GM12878 (cell line): ENCODE measurements around the gene EIF2S2. TPM values are rescaled to one million over a fixed set of nuclear protein-coding genes. Genes with fewer than 3 reads are reported as not detected.

ENCODE experiments used
- ATAC-seq: fragments of 200-7000 bp; cut with Tn5 transposase; 3 replicates; pipeline ENCODE4 v1.9.1; 2020; ENCODE audit warnings: mild to moderate bottlenecking, moderate library complexity
- BruUV-seq: library from RNA; stranded (reverse); fragments of 400-500 nt; replicated peaks from 2 replicates; lab custom pipeline; 2021; lab: Mats Ljungman, UMichigan
- CTCF ChIA-PET: fragments of 300-600 bp; sonication (Branson Sonifier 250); formaldehyde crosslinking; extraction: SDS; loops from one replicate; lab custom pipeline; 2021; ENCODE audit warnings: inconsistent platforms; lab: Yijun Ruan, JAX
- POLR2A ChIA-PET: fragments of 350-600 bp; formaldehyde crosslinking; extraction: SDS; loops from one replicate; lab custom pipeline; 2021; ENCODE audit warnings: inconsistent platforms; lab: Charles Lee
- RAD21 ChIA-PET: fragments of 300-600 bp; sonication (Branson Sonifier 250); formaldehyde crosslinking; loops from one replicate; lab custom pipeline; 2023; ENCODE audit warnings: antibody characterized with exemption; ENCODE audit not compliant: unreplicated experiment; lab: Charles Lee
- SMC1A ChIA-PET: fragments of 300-600 bp; sonication (Branson Sonifier 250); formaldehyde crosslinking; loops from one replicate; lab custom pipeline; 2023; ENCODE audit not compliant: unreplicated experiment, uncharacterized antibody; lab: Charles Lee
- DNase-seq: peaks from one replicate; pipeline ENCODE4 v3.0.0-alpha.2; 2011; ENCODE audit warnings: low read depth, low spot score
- FAIRE-seq: peaks from 3 replicates; lab custom pipeline; 2011; peaks lifted over from hg19 to GRCh38; lab: Jason Lieb, UNC
- H2AFZ ChIP-seq: 2 replicates; pipeline ENCODE4 v1.6.0; 2011; ENCODE audit warnings: low read depth, low read length, control low read depth; ENCODE audit not compliant: control insufficient read depth
- H3K27ac ChIP-seq: 2 replicates; pipeline ENCODE4 v1.5.1; 2011; ENCODE audit warnings: control low read depth; ENCODE audit not compliant: control insufficient read depth, insufficient read depth
- H3K27me3 ChIP-seq, 2 experiments: replicated peaks in 1 of 2; 2 replicates each; pipeline versions ENCODE4 v1.6.0 to v1.6.1; 2011; ENCODE audit warnings: low read length in 1 of 2; ENCODE audit not compliant: control insufficient read depth in 2 of 2, insufficient read depth in 2 of 2
- H3K36me3 ChIP-seq, 2 experiments: 2 replicates each; pipeline ENCODE4 v1.5.1; 2011; ENCODE audit warnings: low read length in 1 of 2; ENCODE audit not compliant: control insufficient read depth in 2 of 2, insufficient read depth in 2 of 2
- H3K4me1 ChIP-seq: 2 replicates; pipeline ENCODE4 v1.6.1; 2011; ENCODE audit warnings: mild to moderate bottlenecking, low read length, moderate library complexity, mixed read lengths; ENCODE audit not compliant: control insufficient read depth, insufficient read depth
- H3K4me2 ChIP-seq: 2 replicates; pipeline ENCODE4 v1.6.0; 2011; ENCODE audit warnings: control low read depth; ENCODE audit not compliant: control insufficient read depth, insufficient read depth
- H3K4me3 ChIP-seq: fragments of 200-600 bp; sonication (generic); 2 replicates; pipeline ENCODE4 v1.5.1; 2016
- H3K79me2 ChIP-seq: 2 replicates; pipeline ENCODE4 v1.6.0; 2011; ENCODE audit warnings: low read length; ENCODE audit not compliant: control insufficient read depth, insufficient read depth
- H3K9ac ChIP-seq: 2 replicates; pipeline ENCODE4 v1.8.0; 2011; ENCODE audit warnings: low read length, control low read depth, mixed read lengths; ENCODE audit not compliant: control insufficient read depth, insufficient read depth
- H3K9me3 ChIP-seq: replicated peaks from 3 replicates; pipeline ENCODE4 v1.5.1; 2011; ENCODE audit warnings: mild to moderate bottlenecking, low read length; ENCODE audit not compliant: control insufficient read depth, insufficient read depth
- H4K20me1 ChIP-seq: 2 replicates; pipeline ENCODE4 v1.6.0; 2011; ENCODE audit not compliant: control insufficient read depth, insufficient read depth
- E4F1 ChIP-seq: fragments of 450-650 bp; IDR thresholded peaks from 2 replicates; pipeline ENCODE4 v1.6.1; 2018; ENCODE audit warnings: borderline replicate concordance, mild to moderate bottlenecking; ENCODE audit not compliant: partially characterized antibody
- EP300 ChIP-seq, 2 experiments: fragments of 150-350 bp in 1 of 2; IDR thresholded peaks; 2 replicates each; pipeline ENCODE4 v1.6.1; 2011 to 2012; ENCODE audit warnings: low read depth in 2 of 2, low read length in 2 of 2, borderline replicate concordance in 1 of 2, improper control_type of control experiment in 1 of 2, inconsistent platforms in 1 of 2; ENCODE audit not compliant: control insufficient read depth in 1 of 2
- ESRRA ChIP-seq: IDR thresholded peaks from 2 replicates; pipeline ENCODE4 v1.6.1; 2012; ENCODE audit warnings: mild to moderate bottlenecking, low read length, improper control_type of control experiment
- GABPA ChIP-seq: IDR thresholded peaks from 2 replicates; pipeline ENCODE4 v1.6.1; 2014; ENCODE audit warnings: antibody characterized with exemption, low read depth, mild to moderate bottlenecking, inconsistent platforms
- GATAD2B ChIP-seq: fragments of 450-650 bp; conservative IDR thresholded peaks from 2 replicates; pipeline ENCODE4 v1.6.1; 2017; ENCODE audit warnings: low read depth, mild to moderate bottlenecking, moderate library complexity
- HCFC1 ChIP-seq: fragments of 150-350 bp; IDR thresholded peaks from 2 replicates; pipeline ENCODE4 v1.6.1; 2014; ENCODE audit warnings: low read length
- HDAC6 ChIP-seq: fragments of 200-600 bp; sonication (generic); IDR thresholded peaks from one replicate; pipeline ENCODE4 v1.8.0; 2017; ENCODE audit warnings: antibody characterized with exemption; ENCODE audit not compliant: unreplicated experiment
- KAT2A ChIP-seq: conservative IDR thresholded peaks from 2 replicates; pipeline ENCODE4 v1.6.1; 2011; ENCODE audit warnings: low read depth, low read length; ENCODE audit not compliant: control insufficient read depth
- KLF5 ChIP-seq: fragments of 450-650 bp; IDR thresholded peaks from 2 replicates; pipeline ENCODE4 v1.6.1; 2014; ENCODE audit warnings: mild to moderate bottlenecking; ENCODE audit not compliant: partially characterized antibody
- SIN3A ChIP-seq: IDR thresholded peaks from 2 replicates; pipeline ENCODE4 v1.6.1; 2012; ENCODE audit warnings: low read depth, low read length, improper control_type of control experiment
- SREBF1 ChIP-seq: IDR thresholded peaks from 2 replicates; pipeline ENCODE4 v1.6.1; 2012; ENCODE audit warnings: mild to moderate bottlenecking, low read length
- ZNF622 ChIP-seq: fragments of 450-650 bp; IDR thresholded peaks from 2 replicates; pipeline ENCODE4 v1.6.1; 2017; ENCODE audit warnings: mild to moderate bottlenecking, inconsistent platforms
- WGBS: methylation state at CpG from one replicate; pipeline ENCODE4 v1.1.6; 2016; ENCODE audit warnings: low lambda C conversion rate; ENCODE audit not compliant: insufficient replicate concordance, insufficient coverage; ENCODE audit errors: missing lambda C conversion rate; 5-methylcytosine and 5-hydroxymethylcytosine counted together
- in situ Hi-C: fragments of 300-500 bp; cut with MboI; formaldehyde crosslinking; loops from 9 replicates; pipeline ENCODE4 v1.14.3; 2018; ENCODE audit warnings: mixed read lengths
- intact Hi-C: fragments of 100-400 bp; cut with micrococcal nuclease; formaldehyde crosslinking; loops from one replicate; pipeline ENCODE4 v1.14.2; 2022; ENCODE audit not compliant: unreplicated experiment
- polyA plus RNA-seq, 11 experiments: library from polyadenylated mRNA; depleted of rRNA in 4 of 11; unstranded in 6 of 11; stranded (reverse) in 5 of 11; fragments of >200 nt; fragmentation: Nextera tagmentation in 4 of 11; fragmentation: Illumina TruSeq in 1 of 11; extraction: Ambion mirVana in 4 of 11; extraction: Trizol in 1 of 11; gene quantifications; 1 replicate in 1 of 11; 2 replicates in 10 of 11; pipeline versions ENCODE4 v1.2.1 to v1.2.3, GENCODE V29; 2011 to 2016; ENCODE audit warnings: inconsistent platforms in 2 of 11, missing spikeins in 2 of 11, low read depth in 1 of 11
- total RNA-seq, 4 experiments: library from RNA; depleted of rRNA in 3 of 4; stranded (reverse); fragments of >200 nt in 3 of 4; fragmentation: Illumina TruSeq in 1 of 4; extraction: Trizol in 1 of 4; gene quantifications; 2 replicates each; pipeline versions ENCODE4 v1.2.1 to v1.2.3, GENCODE V29; 2013 to 2021
- TF ChIP-seq, protein P1 (sequence below), 3 experiments: IDR thresholded peaks in 2 of 3; conservative IDR thresholded peaks in 1 of 3; 2 replicates each; pipeline ENCODE4 v1.5.1; 2011; ENCODE audit warnings: low read depth in 3 of 3, low read length in 3 of 3, mild to moderate bottlenecking in 3 of 3, control low read depth in 2 of 3, moderate library complexity in 2 of 3, inconsistent platforms in 1 of 3, mixed read lengths in 1 of 3; ENCODE audit not compliant: control insufficient read depth in 2 of 3, insufficient read depth in 1 of 3; ENCODE audit errors: extremely low read depth in 1 of 3
- TF ChIP-seq, protein P2 (sequence below): IDR thresholded peaks from 2 replicates; pipeline ENCODE4 v1.6.1; 2011; ENCODE audit warnings: borderline replicate concordance, low read depth, mild to moderate bottlenecking, moderate library complexity, low read length; ENCODE audit not compliant: insufficient read depth, poor library complexity, severe bottlenecking
- TF ChIP-seq, protein P3 (sequence below): fragments of 450-650 bp; IDR thresholded peaks from 2 replicates; pipeline ENCODE4 v1.6.1; 2014; ENCODE audit warnings: mild to moderate bottlenecking
- TF ChIP-seq, protein P4 (sequence below): fragments of 450-650 bp; IDR thresholded peaks from 2 replicates; pipeline ENCODE4 v1.6.1; 2016; ENCODE audit warnings: mild to moderate bottlenecking

The EIF2S2 gene
- total and polyA plus RNA-seq, 10 of the 15 experiments (the other 5 are each of a cell fraction or from before 2014, with no cell fraction given) = 60.2 to 153 (median 84.3) TPM

- Histone ChIP-seq H3K4me2 (no peak overlapping the region), H3K27me3 (no peaks in the 10 kb centered on the region), H3K9me3 (no peaks in the 10 kb centered on the region), H2AFZ (no peak overlapping the region), H3K79me2 (peaks cover 28% of the 10 kb centered on the region), H4K20me1 (peaks cover 6% of the 10 kb centered on the region), H3K4me3 (no peak overlapping the region), H3K36me3 (peaks cover 5 to 17% of the 10 kb centered on the region in 2 experiments), H3K4me1 (peaks cover 10% of the 10 kb centered on the region), H3K27ac (no peak overlapping the region), H3K9ac (no peak overlapping the region)
- ATAC-seq (no peak), FAIRE-seq (no peak), DNase-seq (no peak)
- 94% methylated on average over 3 of the region's 3 CpGs for WGBS
- RAD21 ChIA-PET = no interaction called here
- no TSS peak for BruUV-seq
- intact Hi-C loops = no loop called here
- POLR2A ChIA-PET = interaction anchor here (0.9 kb wide), 1 partner anchor 26 kb away, joined by 3 read pairs; no protein-coding TSS in a partner anchor
- in situ Hi-C loops = no loop called here
- CTCF ChIA-PET = interaction anchor here (0.7 to 1.2 kb wide), 3 partner anchors 39 to 52 kb away, joined by 3 read pairs; no protein-coding TSS in a partner anchor
- SMC1A ChIA-PET = interaction anchor here (1.3 to 1.8 kb wide), 2 partner anchors 10 to 149 kb away, joined by 4 to 5 read pairs; no protein-coding TSS in a partner anchor
- TF ChIP-seq KLF5 = no peak
- no peak for TF ChIP-seq SREBF1
- TF ChIP-seq, protein P1, sequence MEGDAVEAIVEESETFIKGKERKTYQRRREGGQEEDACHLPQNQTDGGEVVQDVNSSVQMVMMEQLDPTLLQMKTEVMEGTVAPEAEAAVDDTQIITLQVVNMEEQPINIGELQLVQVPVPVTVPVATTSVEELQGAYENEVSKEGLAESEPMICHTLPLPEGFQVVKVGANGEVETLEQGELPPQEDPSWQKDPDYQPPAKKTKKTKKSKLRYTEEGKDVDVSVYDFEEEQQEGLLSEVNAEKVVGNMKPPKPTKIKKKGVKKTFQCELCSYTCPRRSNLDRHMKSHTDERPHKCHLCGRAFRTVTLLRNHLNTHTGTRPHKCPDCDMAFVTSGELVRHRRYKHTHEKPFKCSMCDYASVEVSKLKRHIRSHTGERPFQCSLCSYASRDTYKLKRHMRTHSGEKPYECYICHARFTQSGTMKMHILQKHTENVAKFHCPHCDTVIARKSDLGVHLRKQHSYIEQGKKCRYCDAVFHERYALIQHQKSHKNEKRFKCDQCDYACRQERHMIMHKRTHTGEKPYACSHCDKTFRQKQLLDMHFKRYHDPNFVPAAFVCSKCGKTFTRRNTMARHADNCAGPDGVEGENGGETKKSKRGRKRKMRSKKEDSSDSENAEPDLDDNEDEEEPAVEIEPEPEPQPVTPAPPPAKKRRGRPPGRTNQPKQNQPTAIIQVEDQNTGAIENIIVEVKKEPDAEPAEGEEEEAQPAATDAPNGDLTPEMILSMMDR (IDR thresholded peaks at IDR 0.05 in 2 of 3, conservative IDR thresholded peaks at IDR 0.05 in 1 of 3; ENCODE audit: control insufficient read depth in 2 of 3, extremely low read depth in 1 of 3, insufficient read depth in 1 of 3, low read depth in 3 of 3, low read length in 3 of 3) = no peak
- TF ChIP-seq KAT2A = no peak
- TF ChIP-seq, protein P2, sequence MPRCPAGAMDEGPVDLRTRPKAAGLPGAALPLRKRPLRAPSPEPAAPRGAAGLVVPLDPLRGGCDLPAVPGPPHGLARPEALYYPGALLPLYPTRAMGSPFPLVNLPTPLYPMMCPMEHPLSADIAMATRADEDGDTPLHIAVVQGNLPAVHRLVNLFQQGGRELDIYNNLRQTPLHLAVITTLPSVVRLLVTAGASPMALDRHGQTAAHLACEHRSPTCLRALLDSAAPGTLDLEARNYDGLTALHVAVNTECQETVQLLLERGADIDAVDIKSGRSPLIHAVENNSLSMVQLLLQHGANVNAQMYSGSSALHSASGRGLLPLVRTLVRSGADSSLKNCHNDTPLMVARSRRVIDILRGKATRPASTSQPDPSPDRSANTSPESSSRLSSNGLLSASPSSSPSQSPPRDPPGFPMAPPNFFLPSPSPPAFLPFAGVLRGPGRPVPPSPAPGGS = no peak
- TF ChIP-seq, protein P3, sequence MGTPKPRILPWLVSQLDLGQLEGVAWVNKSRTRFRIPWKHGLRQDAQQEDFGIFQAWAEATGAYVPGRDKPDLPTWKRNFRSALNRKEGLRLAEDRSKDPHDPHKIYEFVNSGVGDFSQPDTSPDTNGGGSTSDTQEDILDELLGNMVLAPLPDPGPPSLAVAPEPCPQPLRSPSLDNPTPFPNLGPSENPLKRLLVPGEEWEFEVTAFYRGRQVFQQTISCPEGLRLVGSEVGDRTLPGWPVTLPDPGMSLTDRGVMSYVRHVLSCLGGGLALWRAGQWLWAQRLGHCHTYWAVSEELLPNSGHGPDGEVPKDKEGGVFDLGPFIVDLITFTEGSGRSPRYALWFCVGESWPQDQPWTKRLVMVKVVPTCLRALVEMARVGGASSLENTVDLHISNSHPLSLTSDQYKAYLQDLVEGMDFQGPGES = no peak
- TF ChIP-seq GABPA = no peak
- TF ChIP-seq, protein P4, sequence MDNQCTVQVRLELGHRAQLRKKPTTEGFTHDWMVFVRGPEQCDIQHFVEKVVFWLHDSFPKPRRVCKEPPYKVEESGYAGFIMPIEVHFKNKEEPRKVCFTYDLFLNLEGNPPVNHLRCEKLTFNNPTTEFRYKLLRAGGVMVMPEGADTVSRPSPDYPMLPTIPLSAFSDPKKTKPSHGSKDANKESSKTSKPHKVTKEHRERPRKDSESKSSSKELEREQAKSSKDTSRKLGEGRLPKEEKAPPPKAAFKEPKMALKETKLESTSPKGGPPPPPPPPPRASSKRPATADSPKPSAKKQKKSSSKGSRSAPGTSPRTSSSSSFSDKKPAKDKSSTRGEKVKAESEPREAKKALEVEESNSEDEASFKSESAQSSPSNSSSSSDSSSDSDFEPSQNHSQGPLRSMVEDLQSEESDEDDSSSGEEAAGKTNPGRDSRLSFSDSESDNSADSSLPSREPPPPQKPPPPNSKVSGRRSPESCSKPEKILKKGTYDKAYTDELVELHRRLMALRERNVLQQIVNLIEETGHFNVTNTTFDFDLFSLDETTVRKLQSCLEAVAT = no peak
- no peak for TF ChIP-seq ESRRA
- no peak for TF ChIP-seq E4F1
- TF ChIP-seq HCFC1 = no peak
- no peak for TF ChIP-seq EP300 (IDR thresholded peaks at IDR 0.05; ENCODE audit: borderline replicate concordance in 1 of 2, control insufficient read depth in 1 of 2, low read depth in 2 of 2, low read length in 2 of 2)
- TF ChIP-seq SIN3A = no peak
- TF ChIP-seq ZNF622 = no peak
- TF ChIP-seq HDAC6 = no peak
- no peak for TF ChIP-seq GATAD2B
These were observed 47.8 kb downstream of the EIF2S2 start for GRCh38 chr20:34064286-34064685.
